Vagina (tissue), 2 donors: ENCODE data around the gene PCSK1N. TPM values are rescaled to one million over a fixed set of nuclear protein-coding genes. Genes with fewer than 3 reads are reported as not detected.

Source experiments
- DNase-seq, 2 donors: peaks; one replicate each; pipeline ENCODE4 v3.0.0-alpha.2; 2017; ENCODE audit errors: extremely low spot score in 2 of 2
- H3K27ac ChIP-seq: fragments of 200-600 bp; sonication (generic); one replicate; pipeline ENCODE4 v1.5.1; 2019
- H3K27me3 ChIP-seq: fragments of 200-600 bp; sonication (generic); one replicate; pipeline ENCODE4 v1.5.1; 2019
- H3K36me3 ChIP-seq, 2 donors: fragments of 200-600 bp; sonication (generic); one replicate each; pipeline ENCODE4 v1.5.1; 2017 to 2019
- H3K4me1 ChIP-seq: fragments of 200-600 bp; sonication (generic); one replicate; pipeline ENCODE4 v1.5.1; 2019
- H3K4me3 ChIP-seq, 2 donors: fragments of 200-600 bp; sonication (generic); 1 replicate in 1 of 2; 2 replicates in 1 of 2; pipeline ENCODE4 v1.5.1; 2016 to 2019
- H3K9me3 ChIP-seq: fragments of 200-600 bp; sonication (generic); one replicate; pipeline ENCODE4 v1.5.1; 2019
- POLR2A ChIP-seq, 2 donors: fragments of 450-650 bp; IDR thresholded peaks; one replicate each; pipeline ENCODE4 v1.6.1; 2017; ENCODE audit warnings: antibody characterized with exemption in 2 of 2, mild to moderate bottlenecking in 2 of 2, moderate library complexity in 2 of 2
- POLR2AphosphoS5 ChIP-seq, 2 donors: sonication (generic); formaldehyde crosslinking; IDR thresholded peaks; one replicate each; pipeline ENCODE4 v1.9.0; 2017; ENCODE audit warnings: antibody characterized with exemption in 2 of 2, mild to moderate bottlenecking in 2 of 2, low read depth in 1 of 2; ENCODE audit not compliant: insufficient read depth in 1 of 2
- intact Hi-C: fragments of 100-400 bp; cut with DNase I; formaldehyde crosslinking; loops from one replicate; pipeline ENCODE4 v1.15.1; 2023
- total RNA-seq: library from RNA; depleted of rRNA; stranded (reverse); fragments of >200 nt; gene quantifications from one replicate; pipeline ENCODE4 v1.2.3, GENCODE V29; 2016
- TF ChIP-seq, protein P1 (sequence below), 3 experiments: fragments of 450-650 bp in 2 of 3; fragments of 200-600 bp in 1 of 3; sonication (generic) in 1 of 3; IDR thresholded peaks; one replicate each; pipeline ENCODE4 v1.5.1; 2017 to 2019; ENCODE audit warnings: antibody characterized with exemption in 3 of 3, mild to moderate bottlenecking in 2 of 3, moderate library complexity in 2 of 3

Gene PCSK1N
- total RNA-seq, 1 donor from 2014 or later, result 15.0 TPM

DNA sequence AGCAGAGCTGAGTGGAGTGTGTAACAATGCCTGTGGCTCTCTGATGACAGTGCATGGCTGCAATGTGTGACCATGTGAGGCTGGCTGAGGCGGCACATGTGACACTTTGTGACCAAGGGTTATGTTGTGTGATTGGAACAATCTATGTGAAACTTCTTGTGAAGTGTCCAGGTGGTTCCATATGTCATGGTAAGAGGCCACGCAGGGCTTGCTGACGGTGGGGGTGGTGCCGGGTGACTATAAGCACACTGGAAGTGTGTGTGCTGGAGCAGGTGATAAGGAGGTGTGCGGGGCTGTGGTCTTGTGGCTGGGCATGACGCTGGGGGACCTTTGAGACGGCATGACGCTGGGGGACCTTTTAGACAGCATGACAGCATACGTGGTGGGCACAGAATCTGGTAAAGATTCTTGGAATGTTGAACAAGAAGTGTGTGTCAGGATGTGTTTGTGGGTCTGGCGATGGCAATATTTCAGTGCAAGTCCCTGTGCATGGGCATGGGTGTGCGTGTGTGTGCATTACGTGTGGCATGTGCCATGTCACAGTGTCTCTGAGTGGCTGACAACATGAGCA, 41.0 kb downstream of the PCSK1N start:
- no peaks in the 10 kb centered on the region for H3K9me3 ChIP-seq
- no peak overlapping the region for H3K4me3 ChIP-seq
- no peaks in the 10 kb centered on the region for H3K4me1 ChIP-seq
- DNase-seq, result no peak
- H3K27ac ChIP-seq, result no peak overlapping the region
- H3K27me3 ChIP-seq, result no peaks in the 10 kb centered on the region
- no peak for TF ChIP-seq POLR2AphosphoS5 (IDR thresholded peaks at IDR 0.05; ENCODE audit: insufficient read depth in 1 of 2, low read depth in 1 of 2)
- TF ChIP-seq POLR2A (IDR thresholded peaks at IDR 0.05), result no peak
- TF ChIP-seq, protein P1, sequence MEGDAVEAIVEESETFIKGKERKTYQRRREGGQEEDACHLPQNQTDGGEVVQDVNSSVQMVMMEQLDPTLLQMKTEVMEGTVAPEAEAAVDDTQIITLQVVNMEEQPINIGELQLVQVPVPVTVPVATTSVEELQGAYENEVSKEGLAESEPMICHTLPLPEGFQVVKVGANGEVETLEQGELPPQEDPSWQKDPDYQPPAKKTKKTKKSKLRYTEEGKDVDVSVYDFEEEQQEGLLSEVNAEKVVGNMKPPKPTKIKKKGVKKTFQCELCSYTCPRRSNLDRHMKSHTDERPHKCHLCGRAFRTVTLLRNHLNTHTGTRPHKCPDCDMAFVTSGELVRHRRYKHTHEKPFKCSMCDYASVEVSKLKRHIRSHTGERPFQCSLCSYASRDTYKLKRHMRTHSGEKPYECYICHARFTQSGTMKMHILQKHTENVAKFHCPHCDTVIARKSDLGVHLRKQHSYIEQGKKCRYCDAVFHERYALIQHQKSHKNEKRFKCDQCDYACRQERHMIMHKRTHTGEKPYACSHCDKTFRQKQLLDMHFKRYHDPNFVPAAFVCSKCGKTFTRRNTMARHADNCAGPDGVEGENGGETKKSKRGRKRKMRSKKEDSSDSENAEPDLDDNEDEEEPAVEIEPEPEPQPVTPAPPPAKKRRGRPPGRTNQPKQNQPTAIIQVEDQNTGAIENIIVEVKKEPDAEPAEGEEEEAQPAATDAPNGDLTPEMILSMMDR (IDR thresholded peaks at IDR 0.05), result no peak
- H3K36me3 ChIP-seq, result no peaks in the 10 kb centered on the region
- intact Hi-C loops, result no loop called here

DNA sequence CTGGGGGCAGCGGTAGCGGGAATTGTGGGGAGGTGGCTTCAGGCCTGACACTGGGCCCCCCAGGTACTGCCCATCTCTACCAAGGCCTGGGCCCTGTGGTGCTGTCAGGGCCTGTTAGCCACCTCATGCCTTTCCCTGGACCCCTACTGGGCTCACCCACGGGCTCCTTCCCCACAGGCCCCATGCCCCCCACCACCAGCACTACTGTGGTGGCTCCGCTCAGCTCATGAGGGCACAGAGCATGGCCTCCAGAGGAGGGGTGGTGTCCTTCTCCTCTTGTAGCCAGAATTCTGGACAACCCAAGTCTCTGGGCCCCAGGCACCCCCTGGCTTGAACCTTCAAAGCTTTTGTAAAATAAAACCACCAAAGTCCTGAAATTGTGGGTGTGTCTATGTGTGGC, 41.5 kb downstream of the PCSK1N start:
- H3K4me3 ChIP-seq, result no peak overlapping the region
- intact Hi-C loops, result no loop called here
- no peaks in the 10 kb centered on the region for H3K27me3 ChIP-seq
- no peaks in the 10 kb centered on the region for H3K36me3 ChIP-seq
- no peaks in the 10 kb centered on the region for H3K9me3 ChIP-seq
- no peak for TF ChIP-seq POLR2A (IDR thresholded peaks at IDR 0.05)
- TF ChIP-seq POLR2AphosphoS5 (IDR thresholded peaks at IDR 0.05; ENCODE audit: insufficient read depth in 1 of 2, low read depth in 1 of 2), result no peak
- TF ChIP-seq, protein P1 (IDR thresholded peaks at IDR 0.05), result no peak
- no peak for DNase-seq
- H3K4me1 ChIP-seq, result no peaks in the 10 kb centered on the region
- no peak overlapping the region for H3K27ac ChIP-seq

DNA sequence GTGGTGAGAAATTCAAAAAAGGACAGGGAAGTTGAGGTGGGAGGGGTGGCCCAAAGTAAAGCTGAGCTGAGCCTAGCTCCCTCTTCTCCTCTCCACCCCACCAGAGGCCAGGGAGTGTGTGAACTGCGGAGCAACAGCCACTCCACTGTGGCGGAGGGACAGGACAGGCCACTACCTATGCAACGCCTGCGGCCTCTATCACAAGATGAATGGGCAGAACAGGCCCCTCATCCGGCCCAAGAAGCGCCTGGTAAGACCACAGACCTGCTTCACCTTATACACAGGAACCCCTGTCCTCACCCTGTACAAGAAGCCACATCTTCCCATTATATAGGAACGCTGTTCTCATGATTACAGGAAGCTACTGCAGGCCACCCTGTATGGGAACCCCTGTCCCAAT, 43.2 kb downstream of the PCSK1N start:
- H3K4me3 ChIP-seq, result no peak overlapping the region
- no peaks in the 10 kb centered on the region for H3K36me3 ChIP-seq
- no peak for DNase-seq
- H3K27ac ChIP-seq, result no peak overlapping the region
- no peaks in the 10 kb centered on the region for H3K4me1 ChIP-seq
- TF ChIP-seq, protein P1 (IDR thresholded peaks at IDR 0.05), result no peak
- TF ChIP-seq POLR2AphosphoS5 (IDR thresholded peaks at IDR 0.05; ENCODE audit: insufficient read depth in 1 of 2, low read depth in 1 of 2), result no peak
- no peak for TF ChIP-seq POLR2A (IDR thresholded peaks at IDR 0.05)
- intact Hi-C loops, result no loop called here
- no peaks in the 10 kb centered on the region for H3K9me3 ChIP-seq
- no peaks in the 10 kb centered on the region for H3K27me3 ChIP-seq

DNA sequence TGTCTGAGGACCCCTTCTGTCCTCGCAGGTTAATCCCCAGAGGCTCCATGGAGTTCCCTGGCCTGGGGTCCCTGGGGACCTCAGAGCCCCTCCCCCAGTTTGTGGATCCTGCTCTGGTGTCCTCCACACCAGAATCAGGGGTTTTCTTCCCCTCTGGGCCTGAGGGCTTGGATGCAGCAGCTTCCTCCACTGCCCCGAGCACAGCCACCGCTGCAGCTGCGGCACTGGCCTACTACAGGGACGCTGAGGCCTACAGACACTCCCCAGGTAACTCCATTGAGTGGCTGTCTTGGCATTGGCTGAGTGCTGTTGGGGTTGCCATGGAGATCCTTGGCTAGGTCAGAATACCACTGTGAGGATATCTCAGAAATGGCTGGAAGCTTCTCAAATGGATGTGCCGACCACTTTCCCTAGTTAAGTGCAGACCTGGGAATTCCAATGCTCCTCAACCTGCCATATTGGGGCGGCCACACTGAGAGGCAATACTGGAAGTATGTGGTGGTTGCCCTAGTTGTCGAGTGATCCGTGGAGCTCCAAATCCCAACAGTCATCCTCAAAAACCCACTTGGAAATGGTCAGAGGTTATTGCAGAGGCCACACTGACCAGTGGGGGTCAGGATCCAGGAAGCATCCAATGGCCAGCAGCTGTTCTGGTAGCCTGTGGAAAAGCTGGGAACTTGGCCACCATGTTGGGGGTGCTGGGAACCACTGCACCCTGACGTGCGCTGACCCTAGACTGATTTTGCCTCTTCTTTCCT, 44.2 kb downstream of the PCSK1N start:
- H3K27ac ChIP-seq, result no peak overlapping the region
- H3K36me3 ChIP-seq, result no peaks in the 10 kb centered on the region
- no peaks in the 10 kb centered on the region for H3K9me3 ChIP-seq
- no peak overlapping the region for H3K4me3 ChIP-seq
- H3K27me3 ChIP-seq, result no peaks in the 10 kb centered on the region
- H3K4me1 ChIP-seq, result no peaks in the 10 kb centered on the region
- intact Hi-C loops, result no loop called here
- no peak for DNase-seq
- TF ChIP-seq, protein P1 (IDR thresholded peaks at IDR 0.05), result no peak
- TF ChIP-seq POLR2AphosphoS5 (IDR thresholded peaks at IDR 0.05; ENCODE audit: insufficient read depth in 1 of 2, low read depth in 1 of 2) (no peak), POLR2A (IDR thresholded peaks at IDR 0.05) (no peak)

DNA sequence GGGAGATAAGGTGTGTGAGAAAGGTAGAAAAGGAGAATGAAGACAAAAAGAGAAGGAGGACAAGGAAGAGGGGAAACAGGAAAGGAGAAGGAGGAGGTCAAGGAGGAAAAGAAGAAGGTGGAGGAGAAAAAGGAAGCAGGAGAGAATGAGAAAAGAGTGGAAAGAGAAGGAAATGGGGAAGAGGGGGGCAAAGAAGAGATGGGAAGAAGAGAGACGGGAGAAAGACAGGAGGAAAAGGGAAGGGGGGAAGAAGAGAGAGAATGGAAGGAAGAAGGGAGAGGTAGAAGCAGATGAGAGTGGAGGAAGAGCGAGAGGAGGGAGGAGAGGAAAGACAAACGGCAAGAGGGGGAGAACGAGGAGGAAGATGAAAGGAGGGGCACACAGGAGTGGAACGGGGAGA, 44.9 kb downstream of the PCSK1N start:
- no peak overlapping the region for H3K27ac ChIP-seq
- DNase-seq, result no peak
- H3K9me3 ChIP-seq, result no peaks in the 10 kb centered on the region
- H3K4me3 ChIP-seq, result no peak overlapping the region
- no peaks in the 10 kb centered on the region for H3K27me3 ChIP-seq
- intact Hi-C loops, result no loop called here
- TF ChIP-seq, protein P1 (IDR thresholded peaks at IDR 0.05), result no peak
- TF ChIP-seq POLR2AphosphoS5 (IDR thresholded peaks at IDR 0.05; ENCODE audit: insufficient read depth in 1 of 2, low read depth in 1 of 2) (no peak), POLR2A (IDR thresholded peaks at IDR 0.05) (no peak)
- H3K36me3 ChIP-seq, result no peaks in the 10 kb centered on the region
- H3K4me1 ChIP-seq, result no peaks in the 10 kb centered on the region
